ENCODE measurements around the gene ASPSCR1. TPM values are rescaled to one million over a fixed set of nuclear protein-coding genes. Genes with fewer than 3 reads are reported as not detected.

Gene ASPSCR1
- total RNA-seq, 4 donors from 2014 or later, result 12.6 to 24.3 (median 15.1) TPM

- no peak for DNase-seq (ENCODE audit: low spot score)
- no peak for ATAC-seq (ENCODE audit: low FRiP score)
- no peak for TF ChIP-seq CTCF (IDR thresholded peaks at IDR 0.05)
These were observed 51.5 kb downstream of the ASPSCR1 start for GRCh38 chr17:82028966-82029365.

GRCh38 chr17:82029391-82029790 is 52.0 kb downstream of the ASPSCR1 start:
- no peak for ATAC-seq (ENCODE audit: low FRiP score)
- TF ChIP-seq CTCF (IDR thresholded peaks at IDR 0.05), result no peak
- DNase-seq (ENCODE audit: low spot score), result no peak

- DNase-seq (ENCODE audit: low spot score) (no peak), ATAC-seq (ENCODE audit: low FRiP score) (peak; percentile 2)
- TF ChIP-seq CTCF (IDR thresholded peaks at IDR 0.05), result no peak
These were observed 52.6 kb downstream of the ASPSCR1 start for GRCh38 chr17:82029990-82030469.

- DNase-seq (ENCODE audit: low spot score), result no peak
- TF ChIP-seq CTCF (IDR thresholded peaks at IDR 0.05), result peak in 1 of 3 donors; percentile 69
- peak; percentile 67 for ATAC-seq (ENCODE audit: low FRiP score)
These were observed 53.3 kb downstream of the ASPSCR1 start for GRCh38 chr17:82030470-82031302.

GRCh38 chr17:82031303-82031884 is 54.0 kb downstream of the ASPSCR1 start, which contains the start of gene RAC3:
RAC3 (plus strand) TSS chr17:82031678; CDS start chr17:82031762, 84 bp downstream.
- ATAC-seq (ENCODE audit: low FRiP score) (no peak), DNase-seq (ENCODE audit: low spot score) (no peak)
- no peak for TF ChIP-seq CTCF (IDR thresholded peaks at IDR 0.05)

- TF ChIP-seq CTCF (IDR thresholded peaks at IDR 0.05), result no peak
- no peak for ATAC-seq (ENCODE audit: low FRiP score)
- no peak for DNase-seq (ENCODE audit: low spot score)
These were observed 54.6 kb downstream of the ASPSCR1 start for GRCh38 chr17:82031885-82032627.
